ENCODE data around the gene DDX49. TPM values are rescaled to one million over a fixed set of nuclear protein-coding genes. Genes with fewer than 3 reads are reported as not detected.

The DDX49 gene
- polyA plus RNA-seq, 1 of the 3 experiments (the other 2 are of a cell fraction), result 86.8 TPM

GRCh38 chr19:18922228-18922985 lies 2.9 kb downstream of the DDX49 start:
- Histone ChIP-seq H3K4me3 (ENCODE audit: low read depth in 2 of 2, low read length in 1 of 2) (no peak overlapping the region), H3K36me3 (replicated peaks in 1 of 2; ENCODE audit: control insufficient read depth in 1 of 2, insufficient read depth in 2 of 2, low read length in 1 of 2) (peaks cover 11 to 33% of the 10 kb centered on the region in 2 experiments), H3K27me3 (ENCODE audit: insufficient read depth) (no peaks in the 10 kb centered on the region), H3K9me3 (no peaks in the 10 kb centered on the region), H3K4me2 (no peak overlapping the region), H3K4me1 (ENCODE audit: control insufficient read depth in 1 of 2, insufficient read depth in 2 of 2, low read depth in 1 of 2, low read length in 1 of 2) (peaks cover 3 to 12% of the 10 kb centered on the region in 2 experiments; a peak in 2 of 4 replicates), H3K9ac (no peak overlapping the region), H4K20me1 (ENCODE audit: insufficient read depth) (peaks cover 11% of the 10 kb centered on the region; the same call in 1 of the 2 replicates), H2AFZ (ENCODE audit: low read depth) (no peak overlapping the region), H3K27ac (ENCODE audit: low read depth in 2 of 2, low read length in 1 of 2) (no peak overlapping the region), H3K79me2 (ENCODE audit: insufficient read depth) (peaks cover 45% of the 10 kb centered on the region), H3K9me2 (no peaks in the 10 kb centered on the region), H3F3A (replicated peaks; ENCODE audit: insufficient read depth) (peaks cover 25% of the 10 kb centered on the region)
- WGBS (ENCODE audit: low lambda C conversion rate), result 97% methylated on average over 10 of the region's 29 CpGs
- no peak for DNase-seq
- ChIA-PET POLR2A (no interaction called here), CTCF (interaction anchor here (0.9 to 7.2 kb wide), 3 partner anchors 27 to 472 kb away, joined by 3 to 76 read pairs (median 3); partner anchors contain the start of gene CERS1)
- TF ChIP-seq SIN3A (IDR thresholded peaks at IDR 0.05; ENCODE audit: borderline replicate concordance, low read depth, low read length) (no peak), GATA2 (CRISPR knock-in tag; IDR thresholded peaks at IDR 0.05) (no peak), YY1 (IDR thresholded peaks at IDR 0.05; ENCODE audit: low read depth) (no peak), NFIC (IDR thresholded peaks at IDR 0.05; ENCODE audit: borderline replicate concordance) (no peak), EZH2phosphoT487 (IDR thresholded peaks at IDR 0.05; ENCODE audit: borderline replicate concordance, low read depth) (no peak), NRF1 (IDR thresholded peaks at IDR 0.05; ENCODE audit: low read depth, low read length) (no peak), REST (IDR thresholded peaks at IDR 0.05; ENCODE audit: low read depth, low read length) (no peak), FOSL2 (IDR thresholded peaks at IDR 0.05; ENCODE audit: borderline replicate concordance, low read depth) (no peak), PBX3 (IDR thresholded peaks at IDR 0.05) (no peak), MAX (IDR thresholded peaks at IDR 0.05; ENCODE audit: low read depth) (no peak), FOXJ3 (CRISPR knock-in tag; IDR thresholded peaks at IDR 0.05) (no peak), TAF1 (IDR thresholded peaks at IDR 0.05; ENCODE audit: borderline replicate concordance, low read depth, low read length) (no peak), USF2 (IDR thresholded peaks at IDR 0.05; ENCODE audit: borderline replicate concordance, low read depth, low read length) (no peak), CTCF (IDR thresholded peaks at IDR 0.05) (no peak), CHD2 (IDR thresholded peaks at IDR 0.05; ENCODE audit: low read length, partially characterized antibody) (no peak)
